Activated CD8-positive, alpha-beta T cell treated with anti-CD3 and anti-CD28 coated beads for 36 hours (primary cell): ENCODE data around the gene ADCY5. TPM values are rescaled to one million over a fixed set of nuclear protein-coding genes. Genes with fewer than 3 reads are reported as not detected.
A peak's percentile ranks its signal among the peaks of the same experiment; 100 is the strongest.

Experiments used
- ATAC-seq: fragments of 200-7000 bp; cut with Tn5 transposase; one replicate; pipeline ENCODE4 v1.10.0; 2021; ENCODE audit warnings: mild to moderate bottlenecking, moderate library complexity
- CTCF ChIA-PET: fragments of 350-600 bp; sonication (Branson Sonifier 250); formaldehyde crosslinking; loops from one replicate; lab custom pipeline; 2021; ENCODE audit warnings: antibody characterized with exemption; lab: Charles Lee
- POLR2A ChIA-PET: fragments of 350-600 bp; sonication (Branson Sonifier 250); formaldehyde crosslinking; loops from one replicate; lab custom pipeline; 2021; ENCODE audit warnings: antibody characterized with exemption; lab: Charles Lee
- DNase-seq: peaks from one replicate; pipeline ENCODE4 v3.0.0-alpha.2; 2020
- H3K27ac Mint-ChIP-seq: one replicate; pipeline ENCODE4 v1.8.0; 2021; ENCODE audit warnings: mild to moderate bottlenecking, mixed read lengths
- H3K27me3 Mint-ChIP-seq: one replicate; pipeline ENCODE4 v1.8.0; 2021; ENCODE audit warnings: mixed read lengths
- H3K36me3 Mint-ChIP-seq: one replicate; pipeline ENCODE4 v1.8.0; 2021; ENCODE audit warnings: low read depth, mixed read lengths
- H3K4me1 Mint-ChIP-seq: one replicate; pipeline ENCODE4 v1.8.0; 2021; ENCODE audit warnings: low read depth, mixed read lengths
- H3K4me3 Mint-ChIP-seq: one replicate; pipeline ENCODE4 v1.8.0; 2021; ENCODE audit warnings: mild to moderate bottlenecking, moderate library complexity, mixed read lengths
- H3K9me3 Mint-ChIP-seq: one replicate; pipeline ENCODE4 v1.8.0; 2021; ENCODE audit warnings: mixed read lengths
- CTCF ChIP-seq: fragments of 200-600 bp; IDR thresholded peaks from one replicate; pipeline ENCODE4 v1.8.0; 2022; ENCODE audit warnings: antibody characterized with exemption, mild to moderate bottlenecking
- intact Hi-C: fragments of 100-400 bp; cut with micrococcal nuclease; formaldehyde crosslinking; loops from one replicate; pipeline ENCODE4 v1.10.0; 2022
- total RNA-seq, 2 experiments: library from RNA; stranded (reverse); gene quantifications; one replicate each; pipeline ENCODE4 v1.2.3, GENCODE V29; 2021

ADCY5 gene
- total RNA-seq, 2 experiments from 2014 or later = not detected

- intact Hi-C loops = no loop called here
These were observed 1.5 kb downstream of the ADCY5 start for GRCh38 chr3:123447416-123447748.

GRCh38 chr3:123446610-123447109, 2.2 kb downstream of the ADCY5 start:
- no peak overlapping the region for H3K27ac Mint-ChIP-seq

More at GRCh38 chr3:123447416-123447748, 1.5 kb downstream of the ADCY5 start:
- ChIA-PET POLR2A (no interaction called here), CTCF (interaction anchor here (0.6 to 3.7 kb wide), 8 partner anchors 21 to 1877 kb away, joined by 3 to 29 read pairs (median 4); no protein-coding TSS in a partner anchor)
- Mint-ChIP-seq H3K27ac (no peak overlapping the region), H3K36me3 (no peaks in the 10 kb centered on the region), H3K4me1 (peaks cover 4% of the 10 kb centered on the region), H3K4me3 (no peak overlapping the region), H3K27me3 (peaks cover 48% of the 10 kb centered on the region), H3K9me3 (no peaks in the 10 kb centered on the region)
- TF ChIP-seq CTCF = no peak
- ATAC-seq (no peak), DNase-seq (no peak)

GRCh38 chr3:123446210-123446609, 2.7 kb downstream of the ADCY5 start:
- DNase-seq (no peak), ATAC-seq (no peak)
- Mint-ChIP-seq H3K9me3 (no peaks in the 10 kb centered on the region), H3K4me1 (peaks cover 4% of the 10 kb centered on the region), H3K27me3 (peaks cover 48% of the 10 kb centered on the region), H3K36me3 (no peaks in the 10 kb centered on the region), H3K27ac (no peak overlapping the region), H3K4me3 (no peak overlapping the region)
- intact Hi-C loops = no loop called here
- no peak for TF ChIP-seq CTCF
- CTCF ChIA-PET = interaction anchor here (0.8 to 3.7 kb wide), 3 partner anchors 44 to 113 kb away, joined by 3 to 29 read pairs (median 22); no protein-coding TSS in a partner anchor
- POLR2A ChIA-PET = interaction anchor here (1.1 kb wide), 1 partner anchor 19 kb away, joined by 3 read pairs; no protein-coding TSS in a partner anchor

More at GRCh38 chr3:123446610-123447109, 2.2 kb downstream of the ADCY5 start:
- Mint-ChIP-seq H3K9me3 (no peaks in the 10 kb centered on the region), H3K27me3 (peaks cover 50% of the 10 kb centered on the region), H3K4me3 (no peak overlapping the region), H3K36me3 (no peaks in the 10 kb centered on the region), H3K4me1 (peaks cover 4% of the 10 kb centered on the region)
- CTCF ChIA-PET = interaction anchor here (0.8 to 3.7 kb wide), 5 partner anchors 38 to 112 kb away, joined by 3 to 29 read pairs (median 8); no protein-coding TSS in a partner anchor
- DNase-seq (no peak), ATAC-seq (no peak)
- POLR2A ChIA-PET = no interaction called here
- no peak for TF ChIP-seq CTCF
- intact Hi-C loops = no loop called here

- DNase-seq = no peak
- no peak for TF ChIP-seq CTCF
- Mint-ChIP-seq H3K4me3 (no peak overlapping the region), H3K27me3 (peaks cover 44% of the 10 kb centered on the region), H3K9me3 (no peaks in the 10 kb centered on the region), H3K4me1 (peaks cover 4% of the 10 kb centered on the region), H3K36me3 (no peaks in the 10 kb centered on the region), H3K27ac (no peak overlapping the region)
- ChIA-PET POLR2A (interaction anchor here (1.1 kb wide), 1 partner anchor 19 kb away, joined by 3 read pairs; no protein-coding TSS in a partner anchor), CTCF (interaction anchor here (0.8 kb wide), 1 partner anchor 114 kb away, joined by 3 read pairs; no protein-coding TSS in a partner anchor)
- ATAC-seq = no peak
- intact Hi-C loops = no loop called here
These were observed 3.2 kb downstream of the ADCY5 start for GRCh38 chr3:123445702-123446101.

- H3K9me3 Mint-ChIP-seq = no peaks in the 10 kb centered on the region
- POLR2A ChIA-PET = no interaction called here
- CTCF ChIA-PET = no interaction called here
- no peaks in the 10 kb centered on the region for H3K36me3 Mint-ChIP-seq
- no peak overlapping the region for H3K27ac Mint-ChIP-seq
- intact Hi-C loops = no loop called here
- DNase-seq (no peak), ATAC-seq (no peak)
- H3K4me3 Mint-ChIP-seq = no peak overlapping the region
- H3K27me3 Mint-ChIP-seq = peaks cover 38% of the 10 kb centered on the region
- H3K4me1 Mint-ChIP-seq = peaks cover 2% of the 10 kb centered on the region
- TF ChIP-seq CTCF = peak; percentile 14
These were observed 4.1 kb downstream of the ADCY5 start for GRCh38 chr3:123444744-123445143.
